Limb (tissue), 2 donors: ENCODE measurements around the gene CASP3.
"Not testable (repeated sequence)": the region's sequence is repeated elsewhere in the genome, so short reads cannot be mapped to it uniquely, and the experiment has no call there.

Source experiments
- DNase-seq, 2 donors: peaks; one replicate each; pipeline ENCODE4 v3.0.0-alpha.2; 2016; ENCODE audit errors: extremely low spot score in 2 of 2

The CASP3 gene

DNA sequence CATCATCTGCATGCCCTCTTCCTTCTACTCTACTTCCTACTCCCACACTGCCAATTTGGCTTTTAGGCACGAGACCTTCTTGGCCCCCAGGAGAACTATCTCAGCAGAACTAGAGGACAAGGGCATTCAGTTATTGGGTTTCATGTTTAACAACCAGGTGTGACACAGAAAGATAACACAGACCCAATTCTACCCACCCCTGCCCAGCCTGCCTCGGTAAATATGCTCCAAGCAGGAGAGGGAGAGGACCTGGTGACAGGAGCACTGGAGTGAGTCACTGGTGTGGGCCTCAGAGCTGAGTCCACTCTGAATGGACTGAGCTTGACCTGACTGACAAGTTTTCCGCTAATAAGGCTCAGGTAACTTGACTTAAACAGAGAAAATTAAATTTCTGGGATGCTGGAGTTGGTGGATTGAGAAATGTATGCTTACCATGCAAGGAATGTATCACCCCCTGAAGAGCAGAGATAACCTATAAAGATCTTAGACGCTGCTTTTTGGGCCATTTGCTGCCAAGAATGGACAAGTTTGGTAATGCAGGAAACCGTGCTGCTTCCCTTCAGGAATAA is 52.5 kb downstream of the CASP3 start:
- DNase-seq, result no peak

DNA sequence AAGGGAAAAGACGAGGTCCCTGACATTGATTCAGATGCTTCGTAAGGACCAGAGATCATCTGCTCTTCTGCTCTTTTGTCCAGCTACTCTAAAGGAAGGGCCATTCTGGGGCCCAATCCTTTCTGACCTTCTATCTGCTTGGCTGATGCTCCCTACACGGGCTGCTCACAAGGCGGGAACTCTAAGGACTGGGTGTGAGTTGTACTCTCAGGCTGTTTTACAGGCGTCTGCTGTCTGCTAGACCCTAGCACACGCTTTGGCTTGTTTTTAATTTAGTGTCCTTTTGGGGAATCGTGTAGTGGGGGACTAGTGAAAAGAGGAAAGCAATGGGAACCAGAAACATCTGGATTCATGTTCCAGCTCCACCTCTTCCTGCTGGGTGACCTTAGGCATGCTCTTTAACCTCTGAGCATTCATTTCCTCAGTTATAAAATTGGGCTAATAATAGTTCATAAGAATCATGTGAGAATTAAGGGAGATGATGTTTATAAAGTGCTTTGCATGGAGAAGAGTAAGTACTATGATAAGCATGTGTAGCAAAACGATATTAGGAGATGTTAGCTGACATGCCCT is 53.1 kb downstream of the CASP3 start:
- DNase-seq, result no peak

- DNase-seq, result no peak
Observed at GRCh38 chr4:184595430-184595829, 53.8 kb downstream of the CASP3 start.

DNA sequence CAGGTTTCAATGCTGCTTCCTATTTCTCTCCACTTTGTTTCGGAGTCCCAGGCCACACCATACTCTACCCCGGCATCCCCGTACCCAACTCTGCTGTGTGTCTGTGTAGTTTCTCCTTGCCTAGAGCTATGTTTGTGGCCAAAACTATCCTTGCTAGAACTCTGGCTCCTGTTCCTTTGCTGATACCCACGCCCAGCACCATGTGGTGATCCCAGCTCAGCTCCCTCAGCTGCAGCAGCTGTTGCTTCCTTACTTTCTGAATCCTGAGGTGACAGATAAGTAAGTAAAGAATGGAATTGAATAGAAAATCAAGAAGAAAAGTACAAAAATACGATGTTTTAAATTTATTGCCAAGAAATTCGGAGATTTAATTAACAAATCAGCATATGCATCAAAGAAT is 55.8 kb downstream of the CASP3 start:
- DNase-seq, result no peak

DNA sequence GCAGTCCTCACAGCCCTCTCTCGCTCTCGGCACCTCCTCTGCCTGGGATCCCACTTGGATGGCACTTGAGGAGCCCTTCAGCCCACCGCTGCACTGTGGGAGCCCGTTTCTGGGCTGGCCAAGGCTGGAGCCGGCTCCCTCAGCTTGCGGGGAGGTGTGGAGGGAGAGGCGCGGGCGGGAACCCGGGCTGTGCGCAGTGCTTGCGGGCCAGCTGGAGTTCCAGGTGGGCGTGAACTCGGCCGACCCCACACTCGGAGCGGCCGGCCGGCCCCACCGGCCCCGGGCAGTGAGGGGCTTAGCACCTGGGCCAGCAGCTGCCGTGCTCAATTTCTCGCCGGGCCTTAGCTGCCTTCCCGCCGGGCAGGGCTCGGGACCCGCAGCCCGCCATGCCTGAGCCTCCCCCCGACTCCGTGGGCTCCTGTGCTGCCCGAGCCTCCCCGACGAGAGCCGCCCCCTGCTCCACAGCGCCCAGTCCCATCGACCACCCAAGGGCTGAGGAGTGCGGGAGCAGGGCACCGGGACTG is 57.4 kb downstream of the CASP3 start:
- not testable (repeated sequence) for DNase-seq

DNA sequence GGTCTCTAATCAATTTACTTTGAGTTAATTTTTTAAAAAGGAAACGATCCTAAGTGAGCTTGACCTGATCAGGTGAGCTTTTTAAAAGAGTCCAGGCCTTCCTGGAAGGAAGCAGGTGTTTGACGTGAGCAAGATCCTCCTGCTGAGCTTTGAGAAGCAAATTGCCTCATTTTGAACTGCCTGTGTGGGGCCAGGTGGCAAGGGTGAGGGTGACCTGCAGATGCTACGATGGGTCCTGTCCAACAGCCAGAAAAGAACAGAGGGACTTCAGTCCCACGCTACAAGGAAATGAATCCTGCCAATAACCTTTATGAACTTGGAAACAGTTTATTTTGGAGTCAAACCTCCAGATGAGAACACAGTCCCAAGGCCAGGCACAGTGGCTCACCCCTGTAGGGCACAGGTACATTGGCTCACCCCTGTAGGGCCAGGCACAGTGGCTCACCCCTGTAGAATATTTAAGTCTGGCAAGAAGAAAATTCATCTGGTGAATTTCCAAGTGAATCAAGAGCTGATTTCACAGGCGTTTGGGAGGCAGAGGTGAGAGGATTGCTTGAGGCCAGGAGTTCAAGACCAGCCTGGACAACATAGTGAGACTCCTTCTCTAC is 58.1 kb downstream of the CASP3 start:
- no peak for DNase-seq

DNA sequence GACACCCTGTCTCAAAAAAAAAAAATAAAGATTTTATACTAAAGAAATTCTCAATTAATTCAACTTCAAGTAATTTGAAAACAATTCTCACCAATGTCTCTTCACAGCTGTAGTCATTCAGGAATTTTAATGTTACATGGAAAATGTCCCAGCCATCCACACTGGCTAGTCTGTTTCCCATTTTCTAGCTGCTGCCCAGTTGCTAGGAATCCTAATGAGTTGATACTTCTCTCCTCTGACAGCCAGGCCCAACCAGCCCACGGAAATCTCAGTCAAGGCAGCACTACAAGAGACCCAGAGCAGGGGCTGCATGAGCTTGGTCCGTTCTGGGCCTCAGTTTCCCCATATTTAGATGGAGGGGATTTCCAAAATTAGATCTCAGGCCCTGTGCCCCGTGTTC is 59.1 kb downstream of the CASP3 start:
- DNase-seq, result no peak

GRCh38 chr4:184588893-184589292 is 60.4 kb downstream of the CASP3 start:
- DNase-seq, result no peak

DNA sequence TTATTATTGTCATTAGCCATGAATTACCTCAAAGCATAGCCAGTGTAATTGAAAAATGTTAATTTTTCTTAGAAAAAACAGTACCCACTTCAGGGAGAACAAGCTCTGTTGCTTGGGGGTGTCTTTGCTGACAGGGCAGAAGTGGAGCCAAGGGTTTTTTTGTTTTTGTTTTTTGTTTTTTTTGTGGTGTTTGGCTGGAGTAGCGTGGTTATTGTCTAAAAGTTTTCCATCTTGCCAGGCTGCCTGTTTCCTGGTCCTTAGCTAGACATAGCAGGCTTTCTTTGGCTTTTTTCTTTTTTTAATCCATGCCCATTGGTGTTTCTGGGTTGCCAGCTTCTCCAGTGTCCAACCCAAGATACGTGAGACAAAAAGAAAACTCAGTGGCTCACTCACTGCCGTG is 61.5 kb downstream of the CASP3 start:
- DNase-seq, result no peak

GRCh38 chr4:184587221-184587620 is 62.0 kb downstream of the CASP3 start:
- no peak for DNase-seq

DNA sequence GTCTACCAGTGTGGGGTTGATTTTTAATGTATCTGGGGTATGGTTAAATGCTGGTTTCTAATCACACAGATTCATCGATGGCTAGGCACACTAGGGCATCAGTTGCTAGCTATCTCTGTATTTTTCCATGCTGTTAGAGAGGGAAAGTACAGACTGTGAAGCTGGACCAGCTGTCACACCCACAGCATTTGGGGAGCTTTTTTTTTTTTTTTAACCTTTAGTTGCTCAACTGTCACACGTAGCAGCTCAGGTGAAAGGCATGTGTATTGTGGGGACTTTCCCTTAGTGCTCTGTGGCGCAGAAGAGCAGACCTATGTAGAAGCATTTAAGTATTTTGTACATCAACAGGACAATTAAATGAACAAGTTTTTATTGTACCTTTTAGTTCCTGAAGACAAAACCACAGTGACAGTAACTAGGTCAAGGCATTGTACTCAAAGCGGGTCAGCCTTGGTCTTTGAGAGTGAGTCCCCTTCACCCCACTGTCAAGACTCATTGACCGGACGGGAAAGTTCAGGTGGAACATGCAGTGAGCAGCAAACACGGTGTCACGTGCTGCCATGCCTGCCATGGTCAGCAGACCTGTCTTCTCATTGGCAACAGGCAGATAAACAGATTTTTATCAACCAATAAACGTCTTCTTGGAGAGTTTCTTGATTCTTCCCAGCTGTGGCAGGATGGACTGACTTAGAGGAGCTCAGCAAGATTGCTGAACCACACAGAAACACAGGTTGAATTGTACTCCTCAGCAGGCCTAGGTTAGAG is 65.3 kb downstream of the CASP3 start:
- no peak for DNase-seq
